Measurements from ENCODE around the gene RSBN1L.
A peak's percentile ranks its signal among the peaks of the same experiment; 100 is the strongest.

RSBN1L gene

GRCh38 chr7:77734659-77735421 is 38.6 kb downstream of the RSBN1L start:
- DNase-seq = no peak

GRCh38 chr7:77735457-77735856 is 39.2 kb downstream of the RSBN1L start:
- DNase-seq = no peak

- DNase-seq = no peak
Observed at GRCh38 chr7:77736991-77737390, 40.7 kb downstream of the RSBN1L start.

- no peak for DNase-seq
Observed at GRCh38 chr7:77738382-77738781, 42.1 kb downstream of the RSBN1L start.

- no peak for DNase-seq
Observed at GRCh38 chr7:77738871-77739270, 42.6 kb downstream of the RSBN1L start.

GRCh38 chr7:77740257-77740656 is 44.0 kb downstream of the RSBN1L start:
- DNase-seq = no peak

GRCh38 chr7:77743518-77743917 is 47.3 kb downstream of the RSBN1L start:
- no peak for DNase-seq

GRCh38 chr7:77745746-77746145 is 49.5 kb downstream of the RSBN1L start:
- no peak for DNase-seq

GRCh38 chr7:77746164-77746823 is 50.0 kb downstream of the RSBN1L start:
- no peak for DNase-seq

GRCh38 chr7:77746824-77747165 is 50.5 kb downstream of the RSBN1L start:
- no peak for DNase-seq

DNA sequence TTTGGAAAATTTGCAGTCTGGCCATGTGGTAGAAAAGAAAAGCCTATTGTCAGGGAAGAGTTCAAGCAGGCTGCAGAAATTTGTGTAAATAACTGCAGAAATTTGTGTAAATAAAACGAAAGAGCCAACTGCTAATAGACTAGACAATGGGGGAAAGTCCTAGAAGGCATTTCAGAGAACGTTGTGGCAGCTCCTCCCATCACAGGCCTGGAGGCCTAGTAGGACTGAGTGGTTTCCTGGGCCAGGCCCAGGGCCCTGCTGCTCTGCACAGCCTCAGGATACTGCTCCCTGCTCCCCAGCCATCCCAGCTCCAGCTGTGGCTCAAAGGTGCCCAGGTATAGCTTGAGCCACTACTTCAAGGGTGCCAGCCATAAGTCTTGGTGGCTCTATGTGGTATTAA is 50.9 kb downstream of the RSBN1L start:
- no peak for DNase-seq

- no peak for DNase-seq
Observed at GRCh38 chr7:77747718-77748117, 51.5 kb downstream of the RSBN1L start.

DNA sequence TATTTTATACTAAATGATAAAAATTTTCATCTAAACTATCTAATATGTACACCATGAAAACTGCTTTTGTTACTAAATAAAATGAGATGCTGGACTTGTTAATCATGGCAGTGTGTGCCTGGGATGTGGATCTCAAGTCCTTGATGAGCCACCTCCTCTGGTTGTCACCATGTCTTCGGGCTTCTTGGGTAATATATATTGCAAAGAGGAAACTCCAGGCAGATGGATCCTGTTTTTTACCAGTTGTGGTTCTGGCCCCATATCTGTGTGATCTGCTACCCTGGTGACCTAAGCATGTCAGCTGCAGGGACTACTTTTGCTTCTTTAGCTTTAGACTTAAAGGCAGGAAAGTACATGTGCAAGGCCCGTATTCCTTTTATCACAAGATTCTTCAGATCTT is 55.8 kb downstream of the RSBN1L start:
- no peak for DNase-seq

DNA sequence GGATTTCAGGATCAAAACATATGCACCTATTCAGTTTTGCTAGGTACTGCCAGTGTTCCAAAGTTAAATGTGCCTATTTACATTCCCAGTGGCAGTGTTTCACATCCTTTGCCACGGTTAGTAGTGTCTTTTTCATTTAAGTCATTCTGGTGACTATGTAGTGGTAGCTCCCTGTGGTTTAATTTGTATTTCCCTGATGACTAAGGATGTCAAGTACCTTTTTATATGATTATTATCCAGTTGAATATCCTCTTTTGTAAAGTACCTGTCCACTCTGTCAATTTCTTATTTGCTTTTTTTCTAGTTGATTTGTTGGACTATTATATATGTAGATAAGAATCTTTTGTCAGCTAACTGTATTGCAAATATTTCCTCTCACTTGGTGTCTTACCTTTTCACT is 56.9 kb downstream of the RSBN1L start:
- DNase-seq = no peak

- no peak for DNase-seq
Observed at GRCh38 chr7:77757589-77757988, 61.3 kb downstream of the RSBN1L start.

GRCh38 chr7:77759294-77759889 is 63.1 kb downstream of the RSBN1L start:
- DNase-seq = peak in 1 of 2 experiments; percentile 56

GRCh38 chr7:77760809-77761453 is 64.7 kb downstream of the RSBN1L start:
- no peak for DNase-seq

DNA sequence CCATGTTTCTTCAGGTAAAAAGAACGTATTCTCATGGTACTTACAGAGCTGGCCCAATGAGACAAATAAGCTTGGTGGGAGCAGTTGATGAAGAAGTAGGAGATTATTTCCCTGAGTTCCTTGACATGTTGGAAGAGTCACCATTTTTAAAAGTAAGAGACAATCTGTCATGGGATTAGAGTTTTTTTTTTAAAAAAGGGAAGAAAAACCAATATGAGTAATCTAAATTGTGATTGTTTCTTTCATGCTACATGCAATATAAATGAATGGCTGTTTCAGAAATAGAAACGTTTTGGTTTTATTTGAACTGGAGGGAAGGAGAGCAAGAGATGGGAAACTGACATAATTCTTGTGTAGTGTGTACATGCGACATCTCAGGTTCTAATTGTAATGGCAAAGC is 69.2 kb downstream of the RSBN1L start:
- no peak for DNase-seq

DNA sequence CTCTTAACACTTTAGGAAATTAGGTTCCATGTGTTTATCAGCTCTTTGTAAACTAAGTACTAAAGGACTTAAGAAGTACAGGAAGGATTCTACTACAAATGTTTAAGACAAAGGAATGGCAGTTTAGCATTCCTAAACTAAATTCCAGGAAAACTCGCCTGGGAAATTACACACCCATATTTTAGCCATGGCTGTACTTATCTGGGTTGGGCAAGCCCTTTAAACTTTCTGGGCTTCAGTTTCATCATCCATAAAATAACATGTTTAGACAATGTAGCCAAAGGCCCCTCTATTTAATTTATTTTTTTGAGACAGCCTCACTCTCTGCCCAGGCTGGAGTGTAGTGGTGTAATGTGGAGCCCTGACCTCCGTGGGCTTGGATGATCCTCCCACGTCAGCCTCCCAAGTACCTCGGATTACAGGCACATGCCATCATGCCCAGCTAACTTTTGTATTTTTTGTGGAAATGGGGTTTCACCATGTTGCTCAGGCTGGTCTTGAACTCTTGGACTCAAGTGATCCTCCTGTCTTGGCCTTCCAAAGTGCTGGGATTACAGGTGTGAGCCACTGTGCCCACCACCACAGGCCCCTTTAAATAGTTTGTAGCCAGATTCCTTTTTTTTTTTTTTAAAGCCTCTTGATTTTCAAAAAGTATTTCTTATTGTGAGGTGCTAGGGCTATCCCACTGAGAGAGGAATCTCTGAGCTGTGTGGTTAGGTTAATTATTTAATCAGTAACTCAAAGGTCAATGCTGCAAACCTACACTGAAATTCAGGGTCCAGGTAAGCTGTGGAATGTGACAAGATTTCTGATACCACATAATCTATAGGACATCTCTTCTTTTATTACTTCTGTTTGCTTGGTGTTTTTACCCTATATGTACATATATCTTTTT is 69.9 kb downstream of the RSBN1L start:
- DNase-seq = no peak

DNA sequence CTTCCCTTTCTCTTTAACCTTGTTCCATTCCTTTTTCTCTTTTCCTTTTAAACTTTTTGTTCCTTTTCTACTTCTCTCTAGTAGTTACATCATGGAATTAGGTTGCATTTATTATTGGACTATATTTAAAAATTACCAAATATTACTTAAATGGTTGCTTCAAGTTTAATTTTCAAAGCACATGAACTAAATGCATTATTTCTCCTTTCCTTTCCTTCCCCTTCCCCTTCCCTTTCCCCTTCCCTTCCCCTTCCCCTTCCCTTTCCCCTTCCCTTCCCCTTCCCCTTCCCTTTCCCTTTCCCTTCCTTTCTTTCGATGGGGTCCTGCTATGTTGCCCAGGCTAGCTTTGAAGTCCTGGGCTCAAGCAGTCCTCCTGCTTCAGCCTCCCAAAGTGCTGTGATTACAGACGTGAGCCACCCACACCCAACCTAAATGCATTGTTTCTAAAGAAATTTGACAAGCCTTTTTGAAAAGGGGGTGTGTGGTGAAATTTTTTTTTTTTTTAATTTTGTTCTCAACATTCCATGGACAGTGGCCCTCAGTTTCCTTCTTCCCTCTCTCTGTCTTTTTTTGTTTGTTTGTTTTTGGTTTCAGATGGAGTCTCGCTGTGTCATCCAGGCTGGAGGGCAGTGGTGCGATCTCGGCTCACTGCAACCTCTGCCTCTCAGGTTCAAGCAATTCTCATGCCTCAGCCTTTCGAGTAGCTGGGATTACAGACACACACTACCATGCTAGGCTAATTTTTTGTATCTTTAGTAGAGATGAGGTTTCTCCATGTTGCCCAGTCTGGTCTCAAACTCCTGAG is 70.7 kb downstream of the RSBN1L start:
- DNase-seq = no peak

GRCh38 chr7:77770316-77770715 is 74.1 kb downstream of the RSBN1L start:
- DNase-seq = no peak

DNA sequence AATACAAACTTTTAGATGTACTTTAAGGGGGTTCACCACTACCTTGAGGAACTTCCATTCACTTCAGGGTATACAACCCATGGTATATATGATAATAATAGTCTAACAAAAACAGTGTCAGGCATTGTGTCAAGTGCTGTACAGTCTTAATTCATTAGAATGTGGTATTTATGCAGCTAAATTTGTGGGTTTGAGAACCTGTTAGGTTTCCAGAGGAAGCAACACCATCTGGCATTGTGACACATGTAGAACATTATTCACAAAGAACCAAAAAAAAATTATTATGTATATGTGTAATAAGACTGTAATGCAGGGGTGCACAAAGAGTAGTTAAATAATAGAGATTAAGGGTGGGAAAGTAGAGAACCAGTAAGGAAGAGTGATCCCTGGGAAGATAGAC is 75.6 kb downstream of the RSBN1L start:
- DNase-seq = no peak
